ENCODE measurements around the gene RNGTT.

GRCh38 chr6:88565836-88566235 is 397.6 kb downstream of the RNGTT start:
- TF ChIP-seq POLR2AphosphoS5 (IDR thresholded peaks at IDR 0.05) = no peak
- TF ChIP-seq CTCF (IDR thresholded peaks at IDR 0.05) = no peak
- TF ChIP-seq POLR2A (IDR thresholded peaks at IDR 0.05) = no peak
- no peak for TF ChIP-seq EP300 (IDR thresholded peaks at IDR 0.05)
